Urothelium cell line (cell line): Measurements from ENCODE around the gene ALG6.

Experiments
- DNase-seq: peaks from one replicate; pipeline ENCODE4 v3.0.0; 2011; ENCODE audit warnings: low spot score, mixed read lengths
- FAIRE-seq: peaks from 2 replicates; lab custom pipeline; 2011; peaks lifted over from hg19 to GRCh38; lab: Jason Lieb, UNC

The ALG6 gene

GRCh38 chr1:63367215-63368103 lies at the start of gene ALG6:
TSS of gene ALG6 (plus strand) at chr1:63367627. CDS start at chr1:63370978, 3,351 bp downstream.
- peak; percentile 99 for DNase-seq
- peak; percentile 78 for FAIRE-seq

- FAIRE-seq (no peak), DNase-seq (no peak)
These were observed 49.6 kb upstream of the ALG6 start for GRCh38 chr1:63317817-63318152.

- no peak for DNase-seq
These were observed 49.0 kb upstream of the ALG6 start for GRCh38 chr1:63318201-63318979.

GRCh38 chr1:63319046-63320021 lies 48.1 kb upstream of the ALG6 start:
- DNase-seq: no peak
- no peak for FAIRE-seq

More at GRCh38 chr1:63318201-63318979, 49.0 kb upstream of the ALG6 start:
- FAIRE-seq: no peak

- FAIRE-seq (no peak), DNase-seq (no peak)
These were observed 47.3 kb upstream of the ALG6 start for GRCh38 chr1:63320022-63320721.

- FAIRE-seq (no peak), DNase-seq (no peak)
These were observed 46.2 kb upstream of the ALG6 start for GRCh38 chr1:63321066-63321784.

GRCh38 chr1:63321785-63322113 lies 45.7 kb upstream of the ALG6 start:
- no peak for FAIRE-seq
- DNase-seq: no peak

GRCh38 chr1:63322114-63322943 lies 45.1 kb upstream of the ALG6 start, which contains the start of gene FOXD3:
TSS of gene FOXD3 (plus strand) at chr1:63322567. CDS start at chr1:63323059, 492 bp downstream.
- DNase-seq (no peak), FAIRE-seq (no peak)

- FAIRE-seq (no peak), DNase-seq (no peak)
These were observed 44.2 kb upstream of the ALG6 start for GRCh38 chr1:63322944-63323864.

- DNase-seq (no peak), FAIRE-seq (no peak)
These were observed 43.3 kb upstream of the ALG6 start for GRCh38 chr1:63323865-63324778.

- no peak for FAIRE-seq
- DNase-seq: no peak
These were observed 42.7 kb upstream of the ALG6 start for GRCh38 chr1:63324779-63325119.

GRCh38 chr1:63325279-63325985 lies 42.0 kb upstream of the ALG6 start:
- no peak for DNase-seq
- no peak for FAIRE-seq

GRCh38 chr1:63326106-63326472 lies 41.3 kb upstream of the ALG6 start:
- DNase-seq: no peak
- no peak for FAIRE-seq

GRCh38 chr1:63326473-63327380 lies 40.7 kb upstream of the ALG6 start:
- DNase-seq (no peak), FAIRE-seq (no peak)

GRCh38 chr1:63327417-63328054 lies 39.9 kb upstream of the ALG6 start:
- FAIRE-seq (peak; percentile 77), DNase-seq (peak; percentile 87)
